DMS114 treated with DMSO at 0.1 percent for 48 hours (cell line): ENCODE data around the gene ICA1L.

Experiments used
- DNase-seq: peaks from one replicate; lab custom pipeline; 2025; ENCODE audit not compliant: unreplicated experiment; lab: John Stamatoyannopoulos, UW

Gene ICA1L

DNA sequence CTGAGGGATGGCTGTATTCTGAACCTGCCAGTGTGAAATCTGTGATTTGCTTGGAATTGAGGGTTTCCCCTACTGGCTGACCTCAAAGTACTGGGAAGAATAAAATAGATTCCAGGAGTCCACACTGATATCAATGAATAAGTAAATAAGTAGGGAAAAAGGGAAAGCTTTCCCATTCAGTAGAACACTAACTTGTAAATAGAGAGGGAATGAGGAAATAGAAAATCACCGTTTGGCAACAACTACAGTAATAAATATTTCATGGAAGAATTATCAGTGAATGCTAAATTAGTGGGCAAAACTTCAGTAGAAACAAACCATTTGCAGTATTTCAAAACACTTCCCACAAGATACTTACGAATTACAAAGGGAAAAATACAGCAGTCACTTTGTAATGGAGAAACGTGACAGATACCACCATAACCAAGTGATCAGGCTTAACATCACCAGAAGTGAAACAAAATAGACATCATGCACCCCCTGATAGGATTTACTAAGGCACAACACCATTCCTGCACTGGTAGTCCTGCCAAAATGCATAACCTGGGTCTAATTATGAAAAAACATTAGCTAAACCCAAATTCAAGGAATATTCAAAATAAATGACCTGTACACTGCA lies 88.5 kb downstream of the ICA1L start:
- DNase-seq: no peak

GRCh38 chr2:202780514-202781021 lies 91.0 kb downstream of the ICA1L start:
- DNase-seq: no peak

DNA sequence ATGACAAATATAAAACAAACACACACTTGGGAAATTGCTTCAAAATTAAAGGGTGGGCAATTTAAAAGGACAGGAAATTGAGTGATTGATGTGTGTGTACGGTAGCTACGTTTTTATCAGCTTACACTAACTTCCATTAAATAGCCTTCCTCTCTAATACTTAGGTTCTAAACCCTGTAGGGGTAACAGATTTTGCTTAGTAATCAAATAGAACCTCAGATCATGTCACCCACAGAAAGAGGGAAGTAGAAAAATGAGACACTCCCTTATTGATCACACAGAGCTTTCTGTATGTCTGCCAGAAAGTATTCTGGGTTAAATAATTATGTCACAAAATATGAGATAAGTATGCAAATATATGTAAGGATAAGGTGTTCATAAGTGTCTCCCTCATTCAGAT lies 93.3 kb downstream of the ICA1L start:
- no peak for DNase-seq

DNA sequence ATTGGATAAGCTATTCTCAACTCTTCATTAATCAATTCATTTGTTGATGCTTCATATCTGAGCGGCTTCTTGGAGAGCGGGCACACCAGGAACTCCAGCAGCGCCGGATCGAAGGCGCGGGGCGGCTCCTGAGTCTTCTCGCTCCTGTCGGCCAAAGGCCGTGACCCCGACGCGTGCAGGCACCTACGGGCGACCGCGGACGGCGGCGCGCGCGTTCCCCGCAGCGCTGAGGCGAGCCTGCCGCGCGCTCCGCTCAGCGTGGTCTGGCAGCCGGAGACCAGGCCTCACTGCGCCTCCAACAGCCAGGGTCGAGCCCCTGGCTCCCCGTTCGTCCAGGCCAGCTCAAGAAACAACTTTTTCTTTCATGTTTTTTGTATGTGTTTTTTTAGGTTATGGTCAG lies 97.5 kb downstream of the ICA1L start:
- DNase-seq: no peak

DNA sequence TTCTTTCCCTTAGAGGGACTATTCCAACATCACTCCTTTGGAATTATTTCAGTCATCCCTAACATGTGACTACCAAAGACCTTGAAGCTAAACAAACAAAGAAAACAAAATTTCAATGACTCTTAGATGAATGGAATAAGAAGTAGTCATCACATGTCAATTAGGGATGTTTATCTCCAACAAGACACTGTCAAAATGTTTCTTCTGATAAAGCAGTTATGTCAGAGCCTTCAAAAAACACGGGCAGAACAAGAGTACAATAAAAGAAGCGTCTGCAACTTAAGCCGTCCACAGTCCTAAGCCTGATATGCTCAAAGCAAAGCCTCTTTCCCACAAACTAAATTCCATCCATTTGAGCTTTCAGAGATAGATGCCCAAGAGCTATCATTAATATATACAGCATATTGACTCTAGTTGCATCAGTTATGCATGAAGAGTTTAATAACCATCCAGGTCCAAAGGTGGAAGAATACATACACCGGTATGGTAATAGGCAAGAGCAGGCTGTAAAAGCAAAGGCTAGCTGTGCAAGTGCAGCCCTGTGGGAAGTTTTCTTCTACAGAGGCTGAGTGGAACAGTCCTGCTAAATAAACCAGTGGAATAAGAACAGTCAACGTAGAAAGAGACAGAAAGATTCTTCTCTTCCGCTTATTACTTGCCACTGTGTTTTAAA lies 98.1 kb downstream of the ICA1L start:
- no peak for DNase-seq

- no peak for DNase-seq
Measured at GRCh38 chr2:202771741-202772460, 99.7 kb downstream of the ICA1L start.

- DNase-seq: no peak
Measured at GRCh38 chr2:202771336-202771735, 100.2 kb downstream of the ICA1L start.

- DNase-seq: no peak
Measured at GRCh38 chr2:202769201-202769600, 102.4 kb downstream of the ICA1L start.

- DNase-seq: no peak
Measured at GRCh38 chr2:202768273-202768672, 103.3 kb downstream of the ICA1L start.

DNA sequence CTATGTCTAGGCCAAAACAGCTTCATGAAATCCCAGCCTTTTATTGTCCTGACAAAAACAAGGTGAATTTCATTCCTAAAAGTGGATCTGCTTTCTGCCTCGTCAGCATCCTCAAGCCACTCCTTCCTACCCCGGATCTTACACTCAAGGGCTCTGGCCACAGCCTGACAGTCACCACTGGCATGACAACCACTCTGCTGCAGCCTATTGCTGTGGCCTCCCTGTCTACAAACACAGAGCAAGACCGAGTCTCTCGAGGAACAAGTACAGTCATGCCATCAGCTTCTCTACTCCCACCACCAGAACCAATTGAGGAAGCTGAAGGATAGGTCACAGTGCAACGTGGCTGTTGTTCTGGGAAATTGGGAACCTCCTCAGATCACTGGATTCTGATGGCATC lies 106.1 kb downstream of the ICA1L start:
- DNase-seq: no peak

- DNase-seq: no peak
Measured at GRCh38 chr2:202764991-202765390, 106.6 kb downstream of the ICA1L start.

GRCh38 chr2:202763916-202764315 lies 107.7 kb downstream of the ICA1L start:
- DNase-seq: no peak

DNA sequence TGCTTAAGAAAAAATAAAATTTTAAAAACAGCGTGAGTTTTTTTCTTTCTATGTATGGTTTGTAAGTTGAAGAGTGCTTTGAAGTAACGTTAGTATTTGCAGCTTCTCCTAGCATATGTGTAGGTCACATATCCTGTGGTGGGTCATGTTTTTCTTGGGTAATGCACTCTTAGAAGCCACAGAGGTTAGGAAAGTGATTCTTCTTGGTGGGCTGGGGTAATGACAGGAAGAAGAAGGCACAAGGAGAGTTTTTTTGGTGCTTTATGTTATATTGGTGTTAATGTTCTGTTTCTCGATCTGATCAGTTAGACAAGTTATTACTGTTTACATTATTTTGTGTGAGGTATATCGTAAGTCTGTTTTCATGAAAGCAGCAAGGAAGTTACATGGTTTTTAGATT lies 109.0 kb downstream of the ICA1L start:
- DNase-seq: no peak

DNA sequence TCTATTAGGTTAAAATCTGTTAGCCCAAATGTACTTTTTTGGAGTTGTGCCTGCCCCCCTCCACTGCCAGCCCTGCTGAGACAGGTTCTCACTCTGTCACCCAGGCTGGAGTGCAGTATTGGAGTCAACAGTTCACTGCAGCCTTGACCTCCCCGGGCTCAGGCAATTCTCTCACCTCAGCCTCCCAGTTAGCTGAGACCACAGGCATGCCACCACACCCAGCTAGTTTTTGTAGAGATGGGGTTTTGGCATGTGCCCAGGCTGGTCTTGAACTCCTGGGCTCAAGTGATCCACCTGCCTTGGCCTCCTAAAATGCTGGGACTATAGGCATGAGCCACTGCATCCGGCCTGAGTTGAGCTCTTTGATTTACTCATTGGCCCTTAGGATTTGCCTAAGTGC lies 110.7 kb downstream of the ICA1L start:
- DNase-seq: no peak

- no peak for DNase-seq
Measured at GRCh38 chr2:202758604-202759003, 113.0 kb downstream of the ICA1L start.

DNA sequence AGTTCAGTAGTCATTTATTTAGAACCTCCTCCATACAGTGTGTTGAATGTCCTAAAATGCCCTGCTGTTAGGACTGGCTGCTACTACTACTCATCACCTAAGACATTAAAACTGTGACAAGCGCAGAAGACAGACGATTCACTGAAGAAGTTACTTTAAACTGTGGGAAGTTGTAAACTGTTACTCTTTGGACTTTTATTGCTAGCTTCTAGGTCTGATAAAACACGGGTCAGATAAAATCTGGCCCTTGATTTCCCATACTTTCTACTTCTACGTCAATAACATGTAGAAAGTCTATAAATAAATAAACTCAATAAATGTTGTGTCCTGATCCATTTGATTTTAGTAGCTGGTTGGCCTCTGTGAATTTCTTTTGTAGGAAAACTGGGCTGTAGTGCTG lies 113.4 kb downstream of the ICA1L start:
- no peak for DNase-seq

DNA sequence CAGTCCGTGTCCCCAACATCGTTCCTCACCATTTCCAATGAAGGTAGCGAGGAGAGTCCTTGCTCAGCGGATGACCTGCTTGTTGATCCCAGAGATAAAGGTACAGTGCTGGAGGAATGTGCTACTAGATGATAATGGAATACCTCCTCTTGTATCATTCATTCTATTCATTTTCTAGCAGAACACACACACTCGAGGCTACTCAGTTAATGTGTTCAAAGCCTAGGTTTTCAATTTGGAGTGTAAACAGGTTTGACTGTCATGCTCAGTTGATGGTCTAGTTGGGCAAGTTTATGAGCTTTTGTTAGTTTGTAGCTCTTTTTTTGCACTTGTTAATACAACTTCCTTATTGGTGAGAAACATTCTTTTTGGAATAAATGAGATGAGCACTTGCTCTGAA lies 114.2 kb downstream of the ICA1L start:
- no peak for DNase-seq

GRCh38 chr2:202756598-202756997 lies 115.0 kb downstream of the ICA1L start:
- DNase-seq: no peak

DNA sequence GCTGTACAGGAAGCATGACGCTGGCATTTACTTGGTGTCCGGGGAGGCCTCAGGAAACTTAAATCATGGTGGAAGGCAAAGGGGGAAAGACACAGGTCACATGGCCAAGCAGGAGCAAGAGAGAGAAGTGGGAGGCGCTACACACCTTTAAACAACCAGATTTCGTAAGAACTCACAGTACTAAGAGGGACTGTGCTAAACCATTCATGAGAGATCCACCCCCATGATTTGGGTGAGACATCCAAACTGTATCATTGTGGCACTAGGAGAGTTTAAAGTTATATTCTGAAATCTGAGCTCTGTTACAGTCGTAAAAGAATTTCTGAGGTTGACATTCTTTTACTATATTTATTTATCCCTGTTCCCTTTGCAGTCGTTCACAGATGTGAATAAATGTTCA lies 116.6 kb downstream of the ICA1L start:
- no peak for DNase-seq

GRCh38 chr2:202752071-202752470 lies 119.5 kb downstream of the ICA1L start:
- DNase-seq: no peak

DNA sequence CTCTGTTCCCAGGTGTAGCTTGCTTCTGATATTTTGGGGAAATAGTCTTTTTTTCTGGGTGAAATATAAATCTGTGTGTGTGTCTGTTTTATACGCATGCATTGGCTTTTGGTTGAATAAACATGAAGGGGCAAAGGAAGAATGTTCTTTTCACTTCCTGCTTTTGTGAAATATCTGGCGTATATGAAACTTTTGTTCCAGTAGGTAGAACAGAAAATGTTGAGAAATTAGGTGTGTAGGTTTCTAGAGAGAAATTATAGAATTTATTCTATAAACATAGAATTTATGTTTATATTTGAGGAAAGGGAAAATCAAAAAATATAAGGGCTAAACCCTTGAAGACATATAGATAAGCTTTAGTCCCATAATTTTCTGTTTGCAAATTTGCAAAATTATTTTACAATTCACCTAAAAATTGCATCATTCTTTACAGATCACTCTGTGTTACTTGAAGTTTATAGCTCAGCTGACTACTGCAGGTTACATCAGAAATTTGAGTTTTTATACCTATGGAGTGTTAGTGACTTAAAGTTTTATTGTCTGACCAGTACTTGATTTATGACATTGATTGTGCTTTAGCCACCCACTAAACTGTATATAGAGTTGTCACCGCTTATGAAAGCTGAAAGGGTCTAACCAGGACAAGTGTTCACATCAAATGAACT lies 120.7 kb downstream of the ICA1L start:
- no peak for DNase-seq

DNA sequence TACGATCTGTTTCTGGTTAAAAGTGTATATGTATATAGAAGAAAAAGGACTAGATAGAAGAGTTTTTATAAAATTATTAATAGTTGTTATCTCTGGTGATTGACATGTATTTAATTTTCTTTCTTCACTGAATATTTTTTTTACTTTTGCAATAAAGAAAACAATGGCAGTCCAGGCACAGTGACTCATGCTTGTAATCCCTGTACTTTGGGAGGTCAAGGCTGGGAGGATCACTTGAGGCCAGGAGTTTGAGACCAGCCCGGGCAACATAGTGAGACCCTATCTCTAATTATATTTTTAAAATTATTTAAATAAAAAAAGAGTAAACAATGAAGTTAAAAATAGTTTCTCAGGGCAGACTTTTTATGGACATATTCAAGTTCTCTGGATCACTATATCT lies 122.1 kb downstream of the ICA1L start:
- DNase-seq: no peak
